ENCODE measurements around the gene COL12A1. TPM values are rescaled to one million over a fixed set of nuclear protein-coding genes. Genes with fewer than 3 reads are reported as not detected.
A peak's percentile ranks its signal among the peaks of the same experiment; 100 is the strongest.

Gene COL12A1
- total RNA-seq, 4 donors from 2014 or later = 15.6 to 131 (median 34.3) TPM

DNA sequence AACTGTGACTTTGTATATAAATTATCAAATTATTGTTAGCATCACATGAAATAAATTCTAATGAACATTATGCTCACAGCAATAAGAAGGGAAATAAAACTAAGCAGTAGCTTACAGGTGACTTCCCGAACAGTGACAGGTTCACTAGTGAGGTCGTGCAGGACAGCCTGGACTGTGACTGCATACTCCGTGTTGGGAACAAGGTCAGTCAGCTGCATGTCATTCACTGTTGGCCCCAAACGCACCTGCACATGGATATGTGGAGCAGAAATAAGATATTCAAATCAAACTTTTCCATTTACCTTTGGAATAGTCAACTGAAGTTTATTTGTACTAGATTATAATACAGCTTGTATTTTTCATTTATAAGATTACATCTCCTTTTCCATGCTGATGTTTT, 60.6 kb downstream of the COL12A1 start:
- Histone ChIP-seq H3K4me1 (no peaks in the 10 kb centered on the region), H3K4me3 (no peak overlapping the region), H3K36me3 (peaks cover 0 to 10% (median 0%) of the 10 kb centered on the region in 3 donors), H3K27me3 (no peaks in the 10 kb centered on the region), H3K9me3 (no peaks in the 10 kb centered on the region), H3K27ac (no peak overlapping the region)
- no peak for DNase-seq
- intact Hi-C loops (cut with DNase I) = no loop called here
- WGBS, 2 donors = 77 to 81% methylated on average over 4 of the region's 4 CpGs
- TF ChIP-seq, protein P1, sequence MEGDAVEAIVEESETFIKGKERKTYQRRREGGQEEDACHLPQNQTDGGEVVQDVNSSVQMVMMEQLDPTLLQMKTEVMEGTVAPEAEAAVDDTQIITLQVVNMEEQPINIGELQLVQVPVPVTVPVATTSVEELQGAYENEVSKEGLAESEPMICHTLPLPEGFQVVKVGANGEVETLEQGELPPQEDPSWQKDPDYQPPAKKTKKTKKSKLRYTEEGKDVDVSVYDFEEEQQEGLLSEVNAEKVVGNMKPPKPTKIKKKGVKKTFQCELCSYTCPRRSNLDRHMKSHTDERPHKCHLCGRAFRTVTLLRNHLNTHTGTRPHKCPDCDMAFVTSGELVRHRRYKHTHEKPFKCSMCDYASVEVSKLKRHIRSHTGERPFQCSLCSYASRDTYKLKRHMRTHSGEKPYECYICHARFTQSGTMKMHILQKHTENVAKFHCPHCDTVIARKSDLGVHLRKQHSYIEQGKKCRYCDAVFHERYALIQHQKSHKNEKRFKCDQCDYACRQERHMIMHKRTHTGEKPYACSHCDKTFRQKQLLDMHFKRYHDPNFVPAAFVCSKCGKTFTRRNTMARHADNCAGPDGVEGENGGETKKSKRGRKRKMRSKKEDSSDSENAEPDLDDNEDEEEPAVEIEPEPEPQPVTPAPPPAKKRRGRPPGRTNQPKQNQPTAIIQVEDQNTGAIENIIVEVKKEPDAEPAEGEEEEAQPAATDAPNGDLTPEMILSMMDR (IDR thresholded peaks at IDR 0.05) = no peak
- TF ChIP-seq POLR2A (IDR thresholded peaks at IDR 0.05) = no peak

GRCh38 chr6:75144386-75144785, 61.5 kb downstream of the COL12A1 start:
- Histone ChIP-seq H3K4me1 (no peaks in the 10 kb centered on the region), H3K4me3 (no peak overlapping the region), H3K27me3 (no peaks in the 10 kb centered on the region), H3K9me3 (no peaks in the 10 kb centered on the region), H3K36me3 (peaks cover 0 to 10% (median 0%) of the 10 kb centered on the region in 3 donors), H3K27ac (no peak overlapping the region)
- intact Hi-C loops (cut with DNase I) = no loop called here
- DNase-seq = no peak
- 83 to 89% methylated on average over 1 of the region's 1 CpG for WGBS, 2 donors
- TF ChIP-seq, protein P1 (IDR thresholded peaks at IDR 0.05) = no peak
- no peak for TF ChIP-seq POLR2A (IDR thresholded peaks at IDR 0.05)

GRCh38 chr6:75143191-75143590, 62.7 kb downstream of the COL12A1 start:
- DNase-seq = no peak
- 58 to 62% methylated on average over 3 of the region's 3 CpGs for WGBS, 2 donors
- intact Hi-C loops (cut with DNase I) = no loop called here
- Histone ChIP-seq H3K9me3 (no peaks in the 10 kb centered on the region), H3K27me3 (no peaks in the 10 kb centered on the region), H3K4me1 (no peaks in the 10 kb centered on the region), H3K36me3 (peaks cover 0 to 14% (median 0%) of the 10 kb centered on the region in 3 donors), H3K4me3 (no peak overlapping the region), H3K27ac (peak overlapping the region in 2 of 4 donors; percentile 4 to 42)
- no peak for TF ChIP-seq POLR2A (IDR thresholded peaks at IDR 0.05)
- TF ChIP-seq, protein P1 (IDR thresholded peaks at IDR 0.05) = no peak

DNA sequence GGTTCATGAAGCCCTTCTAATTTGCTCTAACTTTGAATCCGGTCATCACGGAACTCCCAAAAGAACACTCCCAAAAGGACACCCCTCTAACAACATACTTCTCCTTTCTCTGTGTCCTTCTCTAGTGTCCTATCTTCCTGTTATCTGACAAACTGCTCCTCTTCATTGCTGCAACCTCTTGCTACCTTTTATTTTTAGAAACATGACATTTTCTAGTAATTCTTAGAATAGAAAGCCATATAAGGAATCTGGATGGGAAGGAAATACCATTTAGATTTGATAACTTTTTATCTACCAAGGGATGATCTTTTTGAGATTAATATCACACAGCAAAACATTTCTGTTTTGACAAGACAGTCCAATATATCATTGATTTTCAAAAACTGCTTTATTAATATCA, 63.1 kb downstream of the COL12A1 start:
- no peaks in the 10 kb centered on the region for H3K4me1 ChIP-seq
- intact Hi-C loops (cut with DNase I) = no loop called here
- TF ChIP-seq, protein P1 (IDR thresholded peaks at IDR 0.05) = no peak
- TF ChIP-seq POLR2A (IDR thresholded peaks at IDR 0.05) = no peak
- H3K36me3 ChIP-seq = peaks cover 0 to 14% (median 0%) of the 10 kb centered on the region in 3 donors
- no peaks in the 10 kb centered on the region for H3K9me3 ChIP-seq
- WGBS, 2 donors = 72 to 75% methylated on average over 2 of the region's 2 CpGs
- H3K27me3 ChIP-seq = no peaks in the 10 kb centered on the region
- no peak overlapping the region for H3K4me3 ChIP-seq
- DNase-seq = no peak
- peak overlapping the region in 3 of 4 donors; percentile 4 to 49 (median 42) for H3K27ac ChIP-seq

GRCh38 chr6:75135876-75136275, 70.0 kb downstream of the COL12A1 start:
- TF ChIP-seq, protein P1 (IDR thresholded peaks at IDR 0.05) = no peak
- TF ChIP-seq POLR2A (IDR thresholded peaks at IDR 0.05) = no peak
- Histone ChIP-seq H3K36me3 (peaks cover 0 to 5% (median 0%) of the 10 kb centered on the region in 3 donors), H3K4me3 (no peak overlapping the region), H3K27me3 (no peaks in the 10 kb centered on the region), H3K4me1 (no peaks in the 10 kb centered on the region), H3K9me3 (no peaks in the 10 kb centered on the region), H3K27ac (peak overlapping the region in 2 of 4 donors; percentile 4 to 38)
- intact Hi-C loops (cut with DNase I) = no loop called here
- 55 to 69% methylated on average over 3 of the region's 3 CpGs for WGBS, 2 donors
- DNase-seq = no peak
